LoVo (cell line): ENCODE measurements around the gene SAP130.

Source experiments
- DNase-seq: peaks from one replicate; pipeline ENCODE4 v3.0.0-alpha.2; 2016; ENCODE audit warnings: low spot score

SAP130 gene

GRCh38 chr2:127893494-127893893 is 134.4 kb downstream of the SAP130 start:
- no peak for DNase-seq

GRCh38 chr2:127893033-127893432 is 134.8 kb downstream of the SAP130 start:
- DNase-seq, result no peak

- DNase-seq, result no peak
Measured at GRCh38 chr2:127891811-127892210, 136.0 kb downstream of the SAP130 start.
